SK-N-SH (cell line): ENCODE results near the gene ZNF732.
"Not testable (repeated sequence)": the region's sequence is repeated elsewhere in the genome, so short reads cannot be mapped to it uniquely, and the experiment has no call there.

Experiments
- FOXM1 ChIP-seq: IDR thresholded peaks from 2 replicates; pipeline ENCODE4 v1.4.0; 2012; ENCODE audit warnings: low read depth, mild to moderate bottlenecking
- GABPA ChIP-seq: IDR thresholded peaks from 2 replicates; pipeline ENCODE4 v1.4.0; 2012; ENCODE audit warnings: low read depth, mild to moderate bottlenecking
- TF ChIP-seq, protein P1 (sequence below): fragments of 150-350 bp; IDR thresholded peaks from 2 replicates; pipeline ENCODE4 v1.6.1; 2016; ENCODE audit warnings: mild to moderate bottlenecking, low read depth, low read length
- TF ChIP-seq, protein P2 (sequence below): fragments of 200-600 bp; sonication (generic); IDR thresholded peaks from 2 replicates; pipeline ENCODE4 v1.6.1; 2017; ENCODE audit warnings: antibody characterized with exemption, mild to moderate bottlenecking, moderate library complexity

DNA sequence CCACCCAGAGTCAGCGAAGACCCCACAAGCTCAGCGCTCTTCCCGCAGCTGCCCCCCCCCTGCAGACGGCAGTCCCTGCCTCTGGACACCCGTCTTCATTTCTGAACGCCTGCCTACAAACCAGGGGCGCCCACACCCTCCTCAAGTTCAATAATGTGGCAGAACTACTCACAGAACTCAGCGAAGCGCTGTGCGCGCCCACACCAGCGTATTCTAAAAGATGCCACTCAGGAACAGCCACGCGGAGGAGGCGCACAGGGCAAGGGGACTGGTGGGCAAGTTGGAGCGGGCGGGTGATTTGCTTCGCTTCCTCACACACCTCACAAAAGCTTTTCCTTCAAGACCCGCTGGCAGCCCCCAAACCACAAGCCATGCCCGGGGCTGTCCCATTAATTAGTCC is 758 bp downstream of the ZNF732 start:
- not testable (repeated sequence) for TF ChIP-seq FOXM1, GABPA
- TF ChIP-seq, protein P1, sequence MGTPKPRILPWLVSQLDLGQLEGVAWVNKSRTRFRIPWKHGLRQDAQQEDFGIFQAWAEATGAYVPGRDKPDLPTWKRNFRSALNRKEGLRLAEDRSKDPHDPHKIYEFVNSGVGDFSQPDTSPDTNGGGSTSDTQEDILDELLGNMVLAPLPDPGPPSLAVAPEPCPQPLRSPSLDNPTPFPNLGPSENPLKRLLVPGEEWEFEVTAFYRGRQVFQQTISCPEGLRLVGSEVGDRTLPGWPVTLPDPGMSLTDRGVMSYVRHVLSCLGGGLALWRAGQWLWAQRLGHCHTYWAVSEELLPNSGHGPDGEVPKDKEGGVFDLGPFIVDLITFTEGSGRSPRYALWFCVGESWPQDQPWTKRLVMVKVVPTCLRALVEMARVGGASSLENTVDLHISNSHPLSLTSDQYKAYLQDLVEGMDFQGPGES, result not testable (repeated sequence)
- TF ChIP-seq, protein P2, sequence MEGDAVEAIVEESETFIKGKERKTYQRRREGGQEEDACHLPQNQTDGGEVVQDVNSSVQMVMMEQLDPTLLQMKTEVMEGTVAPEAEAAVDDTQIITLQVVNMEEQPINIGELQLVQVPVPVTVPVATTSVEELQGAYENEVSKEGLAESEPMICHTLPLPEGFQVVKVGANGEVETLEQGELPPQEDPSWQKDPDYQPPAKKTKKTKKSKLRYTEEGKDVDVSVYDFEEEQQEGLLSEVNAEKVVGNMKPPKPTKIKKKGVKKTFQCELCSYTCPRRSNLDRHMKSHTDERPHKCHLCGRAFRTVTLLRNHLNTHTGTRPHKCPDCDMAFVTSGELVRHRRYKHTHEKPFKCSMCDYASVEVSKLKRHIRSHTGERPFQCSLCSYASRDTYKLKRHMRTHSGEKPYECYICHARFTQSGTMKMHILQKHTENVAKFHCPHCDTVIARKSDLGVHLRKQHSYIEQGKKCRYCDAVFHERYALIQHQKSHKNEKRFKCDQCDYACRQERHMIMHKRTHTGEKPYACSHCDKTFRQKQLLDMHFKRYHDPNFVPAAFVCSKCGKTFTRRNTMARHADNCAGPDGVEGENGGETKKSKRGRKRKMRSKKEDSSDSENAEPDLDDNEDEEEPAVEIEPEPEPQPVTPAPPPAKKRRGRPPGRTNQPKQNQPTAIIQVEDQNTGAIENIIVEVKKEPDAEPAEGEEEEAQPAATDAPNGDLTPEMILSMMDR, result not testable (repeated sequence)
